ENCODE results near the gene SLC39A11. TPM values are rescaled to one million over a fixed set of nuclear protein-coding genes. Genes with fewer than 3 reads are reported as not detected.
A peak's percentile ranks its signal among the peaks of the same experiment; 100 is the strongest.

Gene SLC39A11
- polyA plus RNA-seq, 3 donors: 16.6 to 27.9 (median 26.6) TPM

- H3K4me1 ChIP-seq (ENCODE audit: control insufficient read depth in 1 of 2, insufficient read depth in 2 of 2, low read length in 2 of 2): no peaks in the 10 kb centered on the region
- H3K4me1 Mint-ChIP-seq: no peaks in the 10 kb centered on the region
- H3K79me2 ChIP-seq (ENCODE audit: insufficient read depth, low read length): no peaks in the 10 kb centered on the region
- peak overlapping the region in 1 of 7 donors; percentile 15 for H3K27ac Mint-ChIP-seq
- no peak overlapping the region for H3K9ac ChIP-seq (ENCODE audit: insufficient read depth, low read length, poor library complexity, severe bottlenecking)
- WGBS (ENCODE audit: insufficient coverage): 100% methylated on average over 2 of the region's 5 CpGs
- no peak overlapping the region for H2AFZ ChIP-seq (ENCODE audit: insufficient read depth, low read depth, low read length, poor library complexity, severe bottlenecking)
- peaks cover 32 to 43% (median 41%) of the 10 kb centered on the region in 7 donors for H3K9me3 Mint-ChIP-seq
- H3K4me3 Mint-ChIP-seq: no peak overlapping the region
- peaks cover 46 to 64% of the 10 kb centered on the region in 2 donors for H3K36me3 Mint-ChIP-seq
- no peaks in the 10 kb centered on the region for H4K20me1 ChIP-seq (ENCODE audit: insufficient read depth, low read length)
- H3K9me3 ChIP-seq (replicated peaks in 1 of 2; ENCODE audit: control insufficient read depth in 1 of 2, insufficient read depth in 1 of 2, low read length in 2 of 2): peaks cover 40 to 43% of the 10 kb centered on the region in 2 donors
- intact Hi-C loops (cut with micrococcal nuclease): no loop called here
- no peaks in the 10 kb centered on the region for H3K27me3 ChIP-seq (ENCODE audit: control insufficient read depth in 2 of 2, insufficient read depth in 2 of 2, low read length in 2 of 2)
- no peak overlapping the region for H3K4me3 ChIP-seq (replicated peaks in 1 of 3; ENCODE audit: low read depth in 2 of 3, low read length in 3 of 3)
- no peak for DNase-seq
- H3K27me3 Mint-ChIP-seq (ENCODE audit: low read depth in 3 of 3): no peaks in the 10 kb centered on the region
- H3K27ac ChIP-seq (ENCODE audit: low read depth in 1 of 2, low read length in 2 of 2): no peak overlapping the region
- TF ChIP-seq, protein P1, sequence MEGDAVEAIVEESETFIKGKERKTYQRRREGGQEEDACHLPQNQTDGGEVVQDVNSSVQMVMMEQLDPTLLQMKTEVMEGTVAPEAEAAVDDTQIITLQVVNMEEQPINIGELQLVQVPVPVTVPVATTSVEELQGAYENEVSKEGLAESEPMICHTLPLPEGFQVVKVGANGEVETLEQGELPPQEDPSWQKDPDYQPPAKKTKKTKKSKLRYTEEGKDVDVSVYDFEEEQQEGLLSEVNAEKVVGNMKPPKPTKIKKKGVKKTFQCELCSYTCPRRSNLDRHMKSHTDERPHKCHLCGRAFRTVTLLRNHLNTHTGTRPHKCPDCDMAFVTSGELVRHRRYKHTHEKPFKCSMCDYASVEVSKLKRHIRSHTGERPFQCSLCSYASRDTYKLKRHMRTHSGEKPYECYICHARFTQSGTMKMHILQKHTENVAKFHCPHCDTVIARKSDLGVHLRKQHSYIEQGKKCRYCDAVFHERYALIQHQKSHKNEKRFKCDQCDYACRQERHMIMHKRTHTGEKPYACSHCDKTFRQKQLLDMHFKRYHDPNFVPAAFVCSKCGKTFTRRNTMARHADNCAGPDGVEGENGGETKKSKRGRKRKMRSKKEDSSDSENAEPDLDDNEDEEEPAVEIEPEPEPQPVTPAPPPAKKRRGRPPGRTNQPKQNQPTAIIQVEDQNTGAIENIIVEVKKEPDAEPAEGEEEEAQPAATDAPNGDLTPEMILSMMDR (IDR thresholded peaks at IDR 0.05): no peak
- peaks cover 11 to 76% of the 10 kb centered on the region in 2 donors for H3K36me3 ChIP-seq (replicated peaks in 1 of 2; ENCODE audit: control insufficient read depth in 1 of 2, insufficient read depth in 2 of 2, low read length in 2 of 2)
- no peak overlapping the region for H3K4me2 ChIP-seq (replicated peaks; ENCODE audit: extremely low read depth, low read length, poor library complexity, severe bottlenecking)
Observed at GRCh38 chr17:72875361-72875760, 217.1 kb downstream of the SLC39A11 start.

GRCh38 chr17:72872396-72872795 is 220.1 kb downstream of the SLC39A11 start:
- no peaks in the 10 kb centered on the region for H3K27me3 ChIP-seq (ENCODE audit: control insufficient read depth in 2 of 2, insufficient read depth in 2 of 2, low read length in 2 of 2)
- H3K4me1 ChIP-seq (ENCODE audit: control insufficient read depth in 1 of 2, insufficient read depth in 2 of 2, low read length in 2 of 2): no peaks in the 10 kb centered on the region
- Mint-ChIP-seq H3K9me3 (peaks cover 10 to 18% (median 18%) of the 10 kb centered on the region in 7 donors), H3K27me3 (ENCODE audit: low read depth in 3 of 3) (peaks cover 0 to 1% (median 0%) of the 10 kb centered on the region in 3 donors), H3K36me3 (peaks cover 41 to 45% of the 10 kb centered on the region in 2 donors), H3K4me3 (no peak overlapping the region), H3K4me1 (no peaks in the 10 kb centered on the region), H3K27ac (peak overlapping the region in 3 of 7 donors; percentile 1 to 75 (median 31))
- no peak overlapping the region for H3K9ac ChIP-seq (ENCODE audit: insufficient read depth, low read length, poor library complexity, severe bottlenecking)
- H3K4me3 ChIP-seq (replicated peaks in 1 of 3; ENCODE audit: low read depth in 2 of 3, low read length in 3 of 3): no peak overlapping the region
- no peak overlapping the region for H3K27ac ChIP-seq (ENCODE audit: low read depth in 1 of 2, low read length in 2 of 2)
- H2AFZ ChIP-seq (ENCODE audit: insufficient read depth, low read depth, low read length, poor library complexity, severe bottlenecking): no peak overlapping the region
- no peaks in the 10 kb centered on the region for H3K79me2 ChIP-seq (ENCODE audit: insufficient read depth, low read length)
- TF ChIP-seq, protein P1 (IDR thresholded peaks at IDR 0.05): no peak
- intact Hi-C loops (cut with micrococcal nuclease): no loop called here
- no peak for DNase-seq
- no peaks in the 10 kb centered on the region for H4K20me1 ChIP-seq (ENCODE audit: insufficient read depth, low read length)
- peaks cover 0 to 49% of the 10 kb centered on the region in 2 donors for H3K36me3 ChIP-seq (replicated peaks in 1 of 2; ENCODE audit: control insufficient read depth in 1 of 2, insufficient read depth in 2 of 2, low read length in 2 of 2)
- H3K4me2 ChIP-seq (replicated peaks; ENCODE audit: extremely low read depth, low read length, poor library complexity, severe bottlenecking): no peak overlapping the region
- peaks cover 12 to 15% of the 10 kb centered on the region in 2 donors for H3K9me3 ChIP-seq (replicated peaks in 1 of 2; ENCODE audit: control insufficient read depth in 1 of 2, insufficient read depth in 1 of 2, low read length in 2 of 2)
- 96% methylated on average over 6 of the region's 9 CpGs for WGBS (ENCODE audit: insufficient coverage)
